LHCN-M2 (cell line): Measurements from ENCODE around the gene ZBTB46. TPM values are rescaled to one million over a fixed set of nuclear protein-coding genes. Genes with fewer than 3 reads are reported as not detected.

ENCODE experiments used
- DNase-seq: peaks from one replicate; pipeline ENCODE4 v3.0.0-alpha.2; 2012; ENCODE audit warnings: low read depth
- total RNA-seq: library from RNA; depleted of rRNA; stranded (reverse); fragments of >200 nt; gene quantifications from 2 replicates; pipeline ENCODE4 v1.2.3, GENCODE V29; 2014

ZBTB46 gene
- total RNA-seq, 1 experiment from 2014 or later, result 9.1 TPM

DNA sequence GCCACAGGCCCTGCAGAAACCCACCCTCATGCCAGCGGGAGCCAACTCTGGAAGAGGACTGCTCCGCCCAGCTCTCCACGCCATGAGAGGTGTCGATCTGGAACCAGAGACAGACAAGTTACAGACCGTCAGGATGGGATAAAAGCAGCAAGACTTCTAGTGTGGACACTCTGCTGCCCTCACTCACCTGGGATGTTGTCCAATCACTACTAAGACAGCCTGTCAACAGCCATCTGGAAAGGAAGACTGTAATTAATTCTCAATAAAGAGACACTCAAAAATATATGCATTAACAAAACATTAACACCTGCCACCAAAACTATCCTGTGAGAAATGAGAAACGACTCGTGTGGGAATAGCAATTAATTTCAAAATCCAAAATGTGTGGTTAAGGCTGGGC lies 63.2 kb downstream of the ZBTB46 start:
- no peak for DNase-seq

DNA sequence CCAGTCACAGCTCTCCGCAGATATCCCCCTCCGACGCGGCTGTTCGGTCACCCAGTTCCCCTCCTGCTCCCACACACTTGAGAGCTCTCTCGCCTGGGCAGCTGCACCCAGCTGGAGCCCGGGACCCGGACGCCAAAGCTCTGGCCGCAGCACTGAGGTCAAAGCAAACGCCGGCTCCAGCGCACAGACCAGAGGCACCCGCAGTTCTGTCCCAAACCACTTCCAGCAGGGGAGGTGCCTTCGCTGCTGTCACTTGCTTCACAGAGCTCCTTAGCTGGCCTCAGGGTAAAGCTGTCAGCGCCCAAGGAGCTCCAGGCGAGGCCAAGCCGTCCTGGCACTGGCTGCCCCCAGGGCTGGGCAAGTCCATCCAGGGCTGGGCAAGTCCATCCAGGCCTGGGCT lies 63.6 kb downstream of the ZBTB46 start:
- no peak for DNase-seq

DNA sequence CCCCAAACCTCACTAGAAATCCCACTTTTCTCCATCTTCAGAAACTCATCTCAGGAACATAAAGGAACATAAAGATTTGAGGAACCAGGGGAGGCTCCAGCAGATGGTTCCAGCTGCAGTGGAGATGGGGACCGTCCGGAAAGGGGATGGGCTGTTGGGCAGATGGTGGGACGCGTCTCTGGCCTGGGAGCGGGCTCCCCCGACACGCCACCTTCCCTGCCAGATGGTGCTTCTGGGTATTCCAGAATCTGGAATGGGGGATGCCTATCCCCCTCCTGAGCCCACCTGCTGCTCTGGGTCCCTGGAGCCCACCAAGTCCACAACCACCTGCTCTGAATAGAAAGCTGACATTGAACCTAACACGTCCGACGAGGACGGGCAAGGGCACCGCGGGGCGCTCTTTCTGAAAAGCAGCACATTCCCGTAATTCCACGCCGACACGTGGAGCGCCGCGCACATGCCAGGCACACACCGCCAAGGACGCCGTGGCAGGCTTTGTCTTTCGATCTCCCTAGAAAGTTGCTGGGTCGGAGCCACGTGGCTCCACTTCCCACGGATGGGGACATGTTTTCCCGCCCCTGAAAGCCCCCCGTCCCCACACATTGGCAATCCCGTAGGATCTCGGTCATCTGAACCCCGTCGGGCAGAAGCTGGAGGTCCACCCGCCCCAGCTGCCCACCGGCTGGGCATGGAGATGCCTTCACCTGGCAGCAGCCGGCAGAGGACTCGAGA lies 64.2 kb downstream of the ZBTB46 start:
- DNase-seq, result no peak

DNA sequence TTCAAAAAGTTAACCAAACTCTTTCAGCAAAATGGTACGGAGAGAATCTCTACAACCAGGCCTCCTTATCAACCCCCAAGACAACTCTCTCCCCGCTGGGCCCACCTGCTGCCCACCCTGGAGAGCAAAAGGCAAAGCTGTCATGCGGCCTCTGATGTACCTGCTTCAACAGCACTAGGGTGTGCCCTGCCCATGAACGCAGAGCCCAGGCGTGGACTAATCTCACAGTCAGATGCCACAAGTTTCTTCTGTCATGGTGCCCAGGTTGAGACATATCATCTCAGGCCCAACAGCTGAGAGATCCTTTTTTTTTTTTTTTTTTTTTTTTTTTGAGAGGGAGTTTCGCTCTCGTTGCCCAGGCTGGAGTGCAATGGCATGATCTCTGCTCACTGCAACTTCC lies 65.2 kb downstream of the ZBTB46 start:
- DNase-seq, result no peak

DNA sequence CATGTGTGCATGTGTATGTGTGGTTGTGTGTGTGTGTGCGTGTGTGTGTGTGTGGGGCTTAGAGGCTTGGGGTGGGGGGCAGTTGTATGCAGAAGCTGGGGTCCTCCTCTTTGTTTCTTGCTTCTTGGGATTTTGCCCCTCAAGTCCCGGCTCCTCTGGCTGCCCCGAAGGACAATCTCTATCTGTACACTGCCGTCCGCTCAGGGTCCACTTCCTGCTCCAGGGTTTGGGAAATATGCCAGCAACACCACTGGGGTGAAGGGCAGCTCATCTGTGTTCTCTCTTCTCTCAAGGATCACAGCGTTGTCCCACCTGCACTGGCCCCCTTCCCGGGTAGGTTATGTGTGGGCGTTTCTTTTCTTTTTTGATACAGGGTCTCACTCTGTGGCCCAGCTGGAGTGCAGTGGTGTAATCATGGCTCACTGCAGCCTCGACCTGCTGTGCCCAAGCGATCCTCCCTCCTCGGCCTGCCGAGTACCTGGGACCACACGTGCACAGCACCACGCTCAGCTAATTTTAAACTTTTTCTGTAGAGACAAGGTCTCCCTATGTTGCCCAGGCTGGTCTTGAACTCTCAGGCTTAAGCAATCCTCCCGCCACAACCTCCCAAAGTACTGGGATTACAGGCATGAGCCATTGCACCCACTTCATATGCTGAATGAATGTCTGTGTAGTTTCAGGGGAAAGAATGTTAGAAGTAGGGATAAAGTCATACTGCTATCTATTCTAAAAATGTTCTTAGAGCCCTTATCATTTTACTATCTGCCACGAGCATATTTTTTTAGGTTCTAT lies 65.8 kb downstream of the ZBTB46 start:
- no peak for DNase-seq

DNA sequence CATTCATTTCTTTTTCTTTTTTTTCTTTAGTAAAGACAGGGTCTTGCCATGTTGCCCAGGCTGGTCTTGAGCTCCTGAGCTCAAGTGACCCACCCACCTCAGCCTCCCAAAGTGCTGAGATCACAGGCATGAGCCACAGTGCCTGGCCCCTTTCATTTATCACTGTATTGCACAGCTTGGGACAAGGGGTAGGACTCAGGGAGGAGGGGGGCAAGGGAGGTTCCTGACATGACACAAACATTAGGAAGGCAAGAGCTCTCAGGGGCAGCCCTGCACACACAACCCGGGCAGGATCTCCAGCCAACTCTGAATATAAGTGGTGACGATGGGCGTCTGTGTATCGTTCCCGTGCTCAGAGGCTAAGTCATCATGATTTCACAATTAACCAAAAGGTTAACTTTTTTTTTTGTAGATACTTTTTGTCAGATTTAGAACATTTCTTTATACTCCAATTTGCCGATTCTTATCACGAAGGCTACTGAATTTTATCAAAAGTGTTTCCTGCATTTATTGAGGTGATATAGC lies 71.6 kb downstream of the ZBTB46 start:
- DNase-seq, result no peak

DNA sequence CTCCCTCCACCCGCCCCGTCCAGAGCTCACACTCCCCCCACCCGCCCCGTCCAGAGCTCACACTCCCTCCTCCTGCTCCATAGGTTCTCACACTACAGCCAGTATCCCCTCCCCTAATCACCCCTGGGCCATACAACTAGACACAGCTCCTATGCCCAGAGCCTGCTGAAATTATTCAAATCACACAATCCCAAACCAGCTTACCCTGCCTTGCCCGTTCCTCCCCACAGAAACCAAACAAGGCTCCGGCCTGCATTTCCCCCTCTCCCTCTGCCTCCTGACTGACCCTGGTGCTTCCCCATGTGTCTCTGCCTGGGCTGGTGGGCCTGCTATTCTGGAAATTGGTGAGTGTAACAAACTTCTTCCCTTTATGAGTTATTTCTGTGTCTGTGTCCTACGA lies 72.9 kb downstream of the ZBTB46 start:
- DNase-seq, result no peak

DNA sequence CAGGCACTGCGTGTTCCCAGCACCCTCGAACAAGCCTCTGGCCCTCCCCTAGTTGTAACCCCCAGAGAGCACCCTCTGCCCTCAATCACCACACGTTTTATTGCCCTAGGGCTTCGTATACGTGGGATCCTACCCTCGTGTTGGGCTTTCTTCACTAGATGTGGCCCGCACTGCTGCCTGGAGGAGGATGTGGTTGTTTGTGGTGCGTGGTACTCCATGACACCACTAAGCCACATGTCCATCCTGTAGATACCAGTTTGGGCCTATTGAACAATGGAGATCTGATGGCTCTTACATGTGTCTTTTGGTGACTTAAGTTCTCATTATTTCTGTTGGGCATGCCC lies 74.4 kb downstream of the ZBTB46 start:
- no peak for DNase-seq

DNA sequence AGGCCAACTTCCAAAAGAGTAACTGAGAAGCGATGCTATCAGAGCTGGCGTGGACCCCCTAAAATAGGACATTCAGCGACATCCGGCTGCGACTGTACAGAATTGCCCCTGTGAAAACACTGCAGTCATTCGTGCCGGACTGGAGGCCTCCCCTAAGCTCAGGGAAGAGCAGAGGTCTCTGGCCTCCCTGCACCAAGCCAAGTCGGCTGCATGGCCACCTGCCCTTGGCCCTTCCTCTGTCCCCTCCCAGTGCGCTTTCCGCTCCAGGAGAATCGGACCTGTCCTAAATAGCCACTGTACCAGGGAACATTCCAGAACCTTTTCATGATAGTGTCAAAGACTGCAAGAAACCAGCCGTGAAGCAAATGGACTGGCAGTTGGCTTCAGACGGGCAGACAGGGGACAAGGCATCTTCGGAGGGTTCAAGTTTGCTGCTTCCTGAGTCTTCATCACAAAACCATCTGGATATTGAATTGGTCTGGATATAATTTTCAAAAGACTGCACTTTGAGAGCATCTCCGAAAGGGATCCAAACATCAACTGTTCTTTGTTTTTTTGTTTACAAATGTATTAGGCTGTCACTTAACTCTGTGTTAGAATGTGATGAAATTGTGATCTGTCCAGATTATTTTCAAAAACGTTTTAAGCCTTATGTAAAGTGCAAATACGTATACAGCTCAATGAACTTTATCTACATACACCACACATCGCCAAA lies 75.0 kb downstream of the ZBTB46 start:
- no peak for DNase-seq

DNA sequence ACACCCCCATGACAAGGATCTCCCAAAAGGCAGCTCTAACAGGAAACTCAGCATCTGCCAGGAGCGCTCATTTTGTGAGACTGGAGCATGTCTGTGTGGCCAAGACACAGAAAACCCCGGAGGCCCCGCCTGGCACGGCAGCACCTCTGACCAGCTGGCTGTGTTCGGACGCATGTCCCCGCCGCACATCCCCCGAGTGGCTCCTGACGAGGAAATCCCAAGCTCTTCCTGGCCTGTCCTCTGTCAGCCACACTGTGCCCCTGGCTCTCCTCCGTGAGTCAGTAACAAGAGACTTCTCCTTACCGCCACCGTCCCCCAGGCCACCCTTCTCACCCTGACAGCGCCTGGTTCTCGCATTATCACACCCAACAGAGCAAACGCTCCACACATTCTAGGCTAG lies 77.1 kb downstream of the ZBTB46 start:
- no peak for DNase-seq

DNA sequence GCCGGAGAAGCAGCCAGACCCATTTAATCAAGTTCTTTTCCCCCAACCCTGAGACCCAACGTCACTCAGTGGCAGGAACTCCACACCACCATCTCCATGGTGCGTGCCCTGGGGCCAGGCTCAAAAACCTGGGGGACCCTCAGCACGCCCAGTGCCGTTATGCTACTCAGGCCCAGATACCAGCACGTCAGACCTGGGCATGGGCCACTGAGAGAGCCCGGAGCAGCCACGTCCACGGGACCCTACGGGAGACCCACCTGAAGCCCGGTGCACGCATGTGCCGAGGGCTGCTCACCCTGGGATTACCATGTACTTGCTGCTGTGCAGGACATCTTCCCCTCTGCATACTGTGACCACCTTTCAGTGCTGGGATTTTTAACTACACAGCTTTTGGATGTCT lies 77.7 kb downstream of the ZBTB46 start:
- no peak for DNase-seq

DNA sequence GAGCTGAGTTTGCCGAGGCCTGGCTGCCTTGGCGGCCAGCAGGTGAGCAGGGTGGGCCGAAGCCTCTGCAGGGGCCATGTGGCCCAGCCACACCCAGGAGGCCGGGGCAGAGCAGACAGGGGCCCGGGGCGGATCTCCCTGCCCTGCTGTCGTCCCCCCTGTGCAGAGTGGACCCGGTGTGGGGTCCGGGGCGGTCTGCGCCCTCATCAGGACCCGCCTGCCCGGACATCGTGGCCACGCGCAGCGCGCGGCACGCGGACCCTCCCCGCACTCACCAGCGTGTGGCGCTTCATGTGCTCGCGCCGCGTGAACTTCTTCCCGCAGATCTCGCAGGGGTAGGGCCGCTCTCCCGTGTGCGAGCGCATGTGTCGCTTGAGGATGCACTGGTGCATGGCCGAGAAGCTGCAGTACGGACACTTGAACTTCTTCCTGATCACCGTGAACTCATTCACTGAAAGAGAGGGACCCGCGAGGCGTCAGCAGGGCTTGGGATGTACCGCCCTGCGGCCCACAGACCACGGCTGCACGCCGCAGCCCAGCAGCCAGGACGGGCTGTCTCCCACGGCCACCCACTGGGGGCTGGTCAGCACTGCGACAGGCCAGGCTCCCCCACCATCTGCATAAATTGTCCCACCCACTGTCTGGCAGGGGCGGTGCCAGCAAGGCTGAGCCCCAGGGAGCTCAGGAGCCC lies 78.5 kb downstream of the ZBTB46 start:
- DNase-seq, result no peak

DNA sequence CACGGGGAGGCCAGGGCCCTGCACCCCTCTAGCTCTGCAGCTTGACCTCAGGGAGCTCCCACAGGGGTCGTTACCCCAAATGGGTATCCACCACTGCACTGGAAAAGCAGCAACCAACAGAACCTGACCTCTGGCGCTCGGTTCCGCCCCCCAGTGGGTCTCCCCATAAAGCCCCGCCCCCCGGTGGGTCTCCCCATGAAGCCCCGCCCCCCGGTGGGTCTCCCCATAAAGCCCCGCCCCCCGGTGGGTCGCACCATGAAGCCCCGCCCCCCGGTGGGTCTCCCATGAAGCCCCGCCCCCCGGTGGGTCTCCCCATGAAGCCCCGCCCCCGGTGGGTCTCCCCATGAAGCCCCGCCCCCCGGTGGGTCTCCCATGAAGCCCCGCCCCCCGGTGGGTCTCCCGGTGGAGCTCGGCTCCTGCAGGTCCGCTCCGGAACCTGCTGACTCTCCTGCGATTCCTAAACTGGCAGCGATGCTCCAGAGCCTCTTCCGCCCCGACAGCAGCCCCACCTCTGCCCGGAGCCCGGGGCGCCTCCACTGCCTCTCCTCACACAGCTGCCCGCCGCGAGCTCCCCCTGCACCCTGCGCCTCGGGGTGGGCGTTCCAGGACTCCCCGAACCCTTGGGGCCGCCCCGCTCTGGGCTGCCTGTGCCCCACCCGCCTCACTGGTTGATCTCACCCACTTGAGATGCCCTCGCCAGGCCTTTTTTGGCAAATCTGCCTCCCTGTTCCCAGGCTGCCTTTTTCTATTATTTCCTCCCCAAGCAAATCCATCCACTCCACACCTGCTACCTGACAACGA lies 79.4 kb downstream of the ZBTB46 start:
- no peak for DNase-seq

DNA sequence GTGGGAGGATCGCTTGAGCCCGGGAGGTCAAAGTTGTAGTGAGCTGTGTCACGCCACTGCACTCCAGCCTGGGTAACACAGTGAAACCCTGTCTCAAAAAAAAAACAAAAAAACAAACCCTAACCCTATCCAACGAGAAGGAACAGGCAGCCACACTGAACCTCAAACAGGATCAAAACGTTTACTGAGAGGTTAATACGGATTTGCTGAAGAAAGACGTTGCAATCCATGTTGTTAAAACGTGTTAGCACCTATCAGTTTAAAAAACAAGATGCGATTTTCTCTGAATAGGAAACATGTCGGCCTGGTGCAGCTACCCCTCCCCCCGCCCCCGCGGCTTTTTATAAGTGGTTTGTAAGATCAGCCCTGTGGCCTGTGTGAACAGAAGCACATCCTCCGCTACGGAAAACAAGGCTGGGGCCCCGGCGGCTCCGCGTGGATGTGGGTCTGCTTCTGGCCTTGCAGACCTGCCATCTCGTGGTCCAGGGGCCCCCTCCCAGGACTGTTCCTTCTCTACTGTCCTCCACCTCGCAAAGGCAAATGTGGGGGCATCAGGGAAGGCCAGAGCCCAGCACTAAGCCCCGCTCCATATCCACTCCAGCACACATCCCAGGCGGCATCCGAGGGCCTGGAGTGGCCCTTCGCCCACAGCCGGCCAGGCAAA lies 80.1 kb downstream of the ZBTB46 start:
- no peak for DNase-seq

DNA sequence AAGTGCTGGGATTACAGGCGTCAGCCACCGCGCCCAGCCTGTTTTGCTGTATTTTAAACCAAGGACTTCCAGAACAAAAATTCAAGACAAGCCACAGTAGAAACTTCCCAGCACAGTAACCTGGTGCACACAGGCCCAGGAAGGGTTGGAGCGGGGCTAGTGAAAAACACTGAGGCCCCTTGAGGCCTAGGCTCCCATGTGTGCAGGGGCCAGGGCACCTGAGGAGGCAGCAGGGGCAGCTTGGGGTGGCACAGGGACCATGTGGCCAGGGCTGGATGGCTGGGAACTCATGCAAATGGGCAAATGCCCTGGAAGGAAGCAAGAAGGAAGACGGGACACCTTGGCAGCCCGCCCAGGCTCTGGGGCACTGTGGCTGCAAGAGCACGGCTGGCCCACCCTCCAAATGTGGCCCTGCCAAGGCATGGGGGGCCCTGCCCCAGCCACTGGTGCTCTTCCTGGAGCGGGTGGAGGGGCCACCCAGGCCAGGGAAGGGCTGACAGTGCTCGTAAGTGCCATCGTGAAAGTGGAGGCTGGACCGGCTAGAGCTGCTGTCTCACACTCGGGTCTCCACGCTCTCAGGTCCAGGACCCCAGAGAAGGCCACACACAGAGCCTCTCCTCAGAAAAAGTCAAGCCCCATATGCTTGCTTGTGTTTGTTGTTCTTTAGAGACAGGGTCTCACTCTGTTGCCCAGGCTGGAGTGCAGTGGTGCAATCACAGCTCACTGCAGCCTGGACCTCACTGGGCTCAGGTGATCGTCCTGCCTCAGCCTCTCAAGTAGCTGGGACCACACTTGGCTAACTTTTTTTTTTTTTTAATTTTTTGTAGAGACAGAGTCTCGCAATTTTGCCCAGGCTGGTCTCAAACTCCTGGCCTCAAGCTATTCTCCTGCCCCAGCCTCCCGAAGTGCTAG lies 81.2 kb downstream of the ZBTB46 start:
- no peak for DNase-seq

DNA sequence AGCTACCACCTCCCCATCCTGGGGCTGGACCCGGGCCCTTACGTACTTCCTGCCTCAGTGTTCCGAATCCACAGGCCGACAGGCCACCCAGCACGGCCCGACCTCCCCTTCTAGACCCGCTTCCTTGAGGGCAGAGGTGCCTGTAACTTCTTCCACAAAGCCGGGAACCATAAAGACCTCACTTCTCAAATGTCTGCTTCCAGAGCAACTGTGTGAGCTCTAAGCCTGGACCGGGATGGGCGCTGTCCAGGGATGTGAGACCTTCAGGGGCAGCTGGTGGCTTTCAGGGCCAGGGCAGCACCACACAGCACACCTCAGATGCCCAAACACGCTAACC lies 82.2 kb downstream of the ZBTB46 start:
- no peak for DNase-seq

DNA sequence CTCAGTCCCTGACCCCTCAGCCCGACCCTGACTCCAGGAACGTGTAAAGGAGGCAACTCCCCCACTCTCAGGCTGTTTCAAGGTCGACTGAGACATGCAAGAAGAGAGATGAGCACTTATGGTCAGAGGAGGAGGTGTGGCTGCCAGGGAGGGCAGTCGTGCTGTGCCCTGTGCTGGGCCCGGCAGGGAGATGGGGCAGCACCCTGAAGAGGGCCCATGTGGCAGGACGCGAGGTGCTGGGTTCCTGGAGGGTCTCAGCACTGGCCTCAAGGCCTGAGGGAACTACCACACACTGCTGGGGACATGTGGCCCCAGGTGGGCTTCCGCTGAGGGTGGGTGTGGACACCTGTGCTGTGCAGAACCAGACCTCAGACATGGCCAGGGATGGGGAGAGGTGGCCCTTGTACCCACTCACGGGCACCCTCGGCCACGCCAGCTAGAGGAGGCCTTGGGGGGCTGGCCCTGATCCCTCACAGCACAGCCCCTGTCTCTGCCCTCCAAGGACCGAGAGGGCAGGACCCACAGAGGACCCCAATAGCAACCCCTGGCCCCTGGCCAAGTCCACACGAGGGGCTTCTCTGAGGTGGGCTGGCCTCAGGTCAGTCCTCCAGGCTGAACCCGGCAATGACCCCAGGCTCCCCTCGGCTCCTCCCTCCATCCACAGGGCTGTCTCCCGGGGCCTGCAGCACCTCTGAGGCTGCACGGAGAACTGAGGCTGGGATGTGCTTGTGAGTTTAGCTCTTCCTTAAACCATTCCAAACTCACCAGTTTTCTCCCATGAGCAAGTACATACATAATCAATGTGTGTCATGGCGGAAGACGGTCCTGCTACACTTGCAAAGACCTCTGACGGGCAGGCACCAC lies 82.8 kb downstream of the ZBTB46 start:
- no peak for DNase-seq

DNA sequence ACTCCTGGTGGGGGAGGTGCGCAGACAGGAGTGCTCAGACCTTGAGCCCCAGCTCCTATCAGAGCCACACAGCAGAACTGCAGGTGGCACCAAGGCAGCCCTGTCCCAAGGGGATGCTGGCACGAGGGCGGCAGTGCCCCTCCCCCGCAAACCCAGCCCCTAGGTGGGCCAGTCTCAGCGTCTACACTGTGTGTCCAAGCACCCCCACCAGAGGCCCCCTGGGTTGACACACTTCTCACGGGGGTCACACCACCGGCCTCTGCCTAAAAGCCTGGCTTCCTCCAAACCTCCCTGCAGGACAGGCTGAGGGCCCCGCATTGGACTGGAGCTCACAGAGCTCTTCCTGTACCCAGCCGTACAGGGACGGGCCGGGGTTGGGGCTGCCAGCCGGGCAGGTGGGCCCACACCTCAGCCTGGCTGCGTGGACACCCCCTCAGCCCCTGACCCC lies 83.4 kb downstream of the ZBTB46 start:
- DNase-seq, result no peak
